GM12878 (cell line): Measurements from ENCODE around the gene ZNF140. TPM values are rescaled to one million over a fixed set of nuclear protein-coding genes. Genes with fewer than 3 reads are reported as not detected.

ENCODE experiments used
- ATAC-seq: fragments of 200-7000 bp; cut with Tn5 transposase; 3 replicates; pipeline ENCODE4 v1.9.1; 2020; ENCODE audit warnings: mild to moderate bottlenecking, moderate library complexity
- BruUV-seq: library from RNA; stranded (reverse); fragments of 400-500 nt; replicated peaks from 2 replicates; lab custom pipeline; 2021; lab: Mats Ljungman, UMichigan
- CTCF ChIA-PET: fragments of 300-600 bp; sonication (Branson Sonifier 250); formaldehyde crosslinking; extraction: SDS; loops from one replicate; lab custom pipeline; 2021; ENCODE audit warnings: inconsistent platforms; lab: Yijun Ruan, JAX
- POLR2A ChIA-PET: fragments of 350-600 bp; formaldehyde crosslinking; extraction: SDS; loops from one replicate; lab custom pipeline; 2021; ENCODE audit warnings: inconsistent platforms; lab: Charles Lee
- RAD21 ChIA-PET: fragments of 300-600 bp; sonication (Branson Sonifier 250); formaldehyde crosslinking; loops from one replicate; lab custom pipeline; 2023; ENCODE audit warnings: antibody characterized with exemption; ENCODE audit not compliant: unreplicated experiment; lab: Charles Lee
- SMC1A ChIA-PET: fragments of 300-600 bp; sonication (Branson Sonifier 250); formaldehyde crosslinking; loops from one replicate; lab custom pipeline; 2023; ENCODE audit not compliant: unreplicated experiment, uncharacterized antibody; lab: Charles Lee
- DNase-seq: peaks from one replicate; pipeline ENCODE4 v3.0.0-alpha.2; 2011; ENCODE audit warnings: low read depth, low spot score
- FAIRE-seq: peaks from 3 replicates; lab custom pipeline; 2011; peaks lifted over from hg19 to GRCh38; lab: Jason Lieb, UNC
- H2AFZ ChIP-seq: 2 replicates; pipeline ENCODE4 v1.6.0; 2011; ENCODE audit warnings: low read depth, low read length, control low read depth; ENCODE audit not compliant: control insufficient read depth
- H3K27ac ChIP-seq: 2 replicates; pipeline ENCODE4 v1.5.1; 2011; ENCODE audit warnings: control low read depth; ENCODE audit not compliant: control insufficient read depth, insufficient read depth
- H3K27me3 ChIP-seq, 2 experiments: replicated peaks in 1 of 2; 2 replicates each; pipeline versions ENCODE4 v1.6.0 to v1.6.1; 2011; ENCODE audit warnings: low read length in 1 of 2; ENCODE audit not compliant: control insufficient read depth in 2 of 2, insufficient read depth in 2 of 2
- H3K36me3 ChIP-seq, 2 experiments: 2 replicates each; pipeline ENCODE4 v1.5.1; 2011; ENCODE audit warnings: low read length in 1 of 2; ENCODE audit not compliant: control insufficient read depth in 2 of 2, insufficient read depth in 2 of 2
- H3K4me1 ChIP-seq: 2 replicates; pipeline ENCODE4 v1.6.1; 2011; ENCODE audit warnings: mild to moderate bottlenecking, low read length, moderate library complexity, mixed read lengths; ENCODE audit not compliant: control insufficient read depth, insufficient read depth
- H3K4me2 ChIP-seq: 2 replicates; pipeline ENCODE4 v1.6.0; 2011; ENCODE audit warnings: control low read depth; ENCODE audit not compliant: control insufficient read depth, insufficient read depth
- H3K4me3 ChIP-seq: fragments of 200-600 bp; sonication (generic); 2 replicates; pipeline ENCODE4 v1.5.1; 2016
- H3K79me2 ChIP-seq: 2 replicates; pipeline ENCODE4 v1.6.0; 2011; ENCODE audit warnings: low read length; ENCODE audit not compliant: control insufficient read depth, insufficient read depth
- H3K9ac ChIP-seq: 2 replicates; pipeline ENCODE4 v1.8.0; 2011; ENCODE audit warnings: low read length, control low read depth, mixed read lengths; ENCODE audit not compliant: control insufficient read depth, insufficient read depth
- H3K9me3 ChIP-seq: replicated peaks from 3 replicates; pipeline ENCODE4 v1.5.1; 2011; ENCODE audit warnings: mild to moderate bottlenecking, low read length; ENCODE audit not compliant: control insufficient read depth, insufficient read depth
- H4K20me1 ChIP-seq: 2 replicates; pipeline ENCODE4 v1.6.0; 2011; ENCODE audit not compliant: control insufficient read depth, insufficient read depth
- BMI1 ChIP-seq: fragments of 450-650 bp; IDR thresholded peaks from 2 replicates; pipeline ENCODE4 v1.6.1; 2016; ENCODE audit warnings: mild to moderate bottlenecking, moderate library complexity, borderline replicate concordance
- GATAD2B ChIP-seq: fragments of 450-650 bp; conservative IDR thresholded peaks from 2 replicates; pipeline ENCODE4 v1.6.1; 2017; ENCODE audit warnings: low read depth, mild to moderate bottlenecking, moderate library complexity
- HCFC1 ChIP-seq: fragments of 150-350 bp; IDR thresholded peaks from 2 replicates; pipeline ENCODE4 v1.6.1; 2014; ENCODE audit warnings: low read length
- IKZF2 ChIP-seq, 2 experiments: fragments of 450-650 bp; IDR thresholded peaks; 2 replicates each; pipeline ENCODE4 v1.6.1; 2017; ENCODE audit warnings: mild to moderate bottlenecking in 2 of 2, moderate library complexity in 2 of 2
- PAX8 ChIP-seq: fragments of 450-650 bp; IDR thresholded peaks from 2 replicates; pipeline ENCODE4 v1.6.1; 2017; ENCODE audit warnings: mild to moderate bottlenecking, moderate library complexity
- RAD21 ChIP-seq: IDR thresholded peaks from 2 replicates; pipeline ENCODE4 v1.6.1; 2011; ENCODE audit warnings: mild to moderate bottlenecking, low read depth, low read length, moderate library complexity; ENCODE audit not compliant: insufficient read depth
- RBBP5 ChIP-seq: fragments of 200-600 bp; sonication (generic); conservative IDR thresholded peaks from 2 replicates; pipeline ENCODE4 v1.6.1; 2016
- SIX5 ChIP-seq: IDR thresholded peaks from 2 replicates; pipeline ENCODE4 v1.6.1; 2011; ENCODE audit warnings: mild to moderate bottlenecking, low read depth, low read length, moderate library complexity; ENCODE audit not compliant: severe bottlenecking
- SMC3 ChIP-seq: IDR thresholded peaks from 2 replicates; pipeline ENCODE4 v1.6.1; 2011; ENCODE audit warnings: low read length, improper control_type of control experiment, borderline replicate concordance
- SUPT20H ChIP-seq: IDR thresholded peaks from 2 replicates; pipeline ENCODE4 v1.6.1; 2011; ENCODE audit warnings: low read depth, mild to moderate bottlenecking, low read length, moderate library complexity, borderline replicate concordance; ENCODE audit not compliant: control insufficient read depth
- TARDBP ChIP-seq: IDR thresholded peaks from 2 replicates; pipeline ENCODE4 v1.6.1; 2016; ENCODE audit warnings: borderline replicate concordance
- TCF12 ChIP-seq: IDR thresholded peaks from 2 replicates; pipeline ENCODE4 v1.6.1; 2011; ENCODE audit warnings: low read depth, mild to moderate bottlenecking, low read length
- TCF3 ChIP-seq: IDR thresholded peaks from 2 replicates; pipeline ENCODE4 v1.6.1; 2012; ENCODE audit warnings: low read depth, mild to moderate bottlenecking, low read length, borderline replicate concordance; ENCODE audit not compliant: insufficient read depth
- TCF7 ChIP-seq: IDR thresholded peaks from 2 replicates; pipeline ENCODE4 v1.6.1; 2014; ENCODE audit warnings: antibody characterized with exemption, borderline replicate concordance
- WGBS: methylation state at CpG from one replicate; pipeline ENCODE4 v1.1.6; 2016; ENCODE audit warnings: low lambda C conversion rate; ENCODE audit not compliant: insufficient replicate concordance, insufficient coverage; ENCODE audit errors: missing lambda C conversion rate; 5-methylcytosine and 5-hydroxymethylcytosine counted together
- in situ Hi-C: fragments of 300-500 bp; cut with MboI; formaldehyde crosslinking; loops from 9 replicates; pipeline ENCODE4 v1.14.3; 2018; ENCODE audit warnings: mixed read lengths
- intact Hi-C: fragments of 100-400 bp; cut with micrococcal nuclease; formaldehyde crosslinking; loops from one replicate; pipeline ENCODE4 v1.14.2; 2022; ENCODE audit not compliant: unreplicated experiment
- polyA plus RNA-seq, 11 experiments: library from polyadenylated mRNA; depleted of rRNA in 4 of 11; unstranded in 6 of 11; stranded (reverse) in 5 of 11; fragments of >200 nt; fragmentation: Nextera tagmentation in 4 of 11; fragmentation: Illumina TruSeq in 1 of 11; extraction: Ambion mirVana in 4 of 11; extraction: Trizol in 1 of 11; gene quantifications; 1 replicate in 1 of 11; 2 replicates in 10 of 11; pipeline versions ENCODE4 v1.2.1 to v1.2.3, GENCODE V29; 2011 to 2016; ENCODE audit warnings: inconsistent platforms in 2 of 11, missing spikeins in 2 of 11, low read depth in 1 of 11
- total RNA-seq, 4 experiments: library from RNA; depleted of rRNA in 3 of 4; stranded (reverse); fragments of >200 nt in 3 of 4; fragmentation: Illumina TruSeq in 1 of 4; extraction: Trizol in 1 of 4; gene quantifications; 2 replicates each; pipeline versions ENCODE4 v1.2.1 to v1.2.3, GENCODE V29; 2013 to 2021
- TF ChIP-seq, protein P1 (sequence below): fragments of 450-650 bp; formaldehyde crosslinking; IDR thresholded peaks from 2 replicates; pipeline ENCODE4 v1.4.0; 2022; ENCODE audit warnings: mild to moderate bottlenecking, moderate library complexity
- TF ChIP-seq, protein P2 (sequence below): IDR thresholded peaks from 2 replicates; pipeline ENCODE4 v1.6.1; 2011; ENCODE audit warnings: low read depth, low read length, improper control_type of control experiment, borderline replicate concordance
- TF ChIP-seq, protein P3 (sequence below), 3 experiments: IDR thresholded peaks in 2 of 3; conservative IDR thresholded peaks in 1 of 3; 2 replicates each; pipeline ENCODE4 v1.5.1; 2011; ENCODE audit warnings: low read depth in 3 of 3, low read length in 3 of 3, mild to moderate bottlenecking in 3 of 3, control low read depth in 2 of 3, moderate library complexity in 2 of 3, inconsistent platforms in 1 of 3, mixed read lengths in 1 of 3; ENCODE audit not compliant: control insufficient read depth in 2 of 3, insufficient read depth in 1 of 3; ENCODE audit errors: extremely low read depth in 1 of 3

Gene ZNF140
- total and polyA plus RNA-seq, 10 of the 15 experiments (the other 5 are each of a cell fraction or from before 2014, with no cell fraction given) = 6.8 to 21.2 (median 14.7) TPM

DNA sequence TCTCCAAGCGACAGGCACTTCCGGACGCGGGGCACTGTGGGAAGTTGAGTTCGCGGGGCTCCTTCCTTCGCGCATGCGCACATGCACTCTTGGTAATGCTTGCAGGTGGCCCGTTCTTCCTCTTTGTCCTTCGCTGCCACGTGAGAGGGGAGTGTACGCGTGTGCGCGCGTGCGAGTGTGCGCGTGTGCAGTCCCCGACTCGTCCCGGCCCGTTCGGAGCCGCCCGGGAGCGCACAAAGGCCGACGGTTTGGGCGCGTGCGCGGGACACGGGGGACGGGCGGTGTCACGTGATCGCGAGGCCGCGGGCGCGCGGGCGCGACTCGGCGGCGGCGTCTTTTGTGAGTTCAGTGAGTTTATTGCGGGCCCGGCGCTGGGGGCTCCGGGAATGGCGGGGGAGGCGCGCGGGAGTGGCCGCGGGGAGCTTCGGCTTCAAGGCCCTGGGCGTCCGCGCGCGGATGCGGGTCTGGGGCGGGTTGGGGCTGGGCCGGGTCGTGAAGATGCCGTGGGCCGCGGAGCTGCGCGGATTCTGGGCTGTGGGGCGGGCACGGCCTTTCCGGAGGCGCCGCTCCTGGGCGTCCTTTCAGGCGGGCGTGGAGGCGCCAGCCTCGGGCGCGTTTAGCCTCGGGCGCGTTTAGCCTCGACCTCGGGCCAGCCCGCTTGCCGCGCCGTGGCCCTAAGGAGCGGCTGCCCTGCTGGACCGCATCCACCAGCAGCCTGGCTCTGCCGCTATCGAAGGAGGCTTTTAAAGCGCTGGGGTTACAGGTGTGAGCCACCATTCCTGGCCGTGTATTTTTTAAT is 43.3 kb upstream of the ZNF140 start, which contains the start of gene ZNF84:
Gene ZNF84, plus strand, starts transcription at position 303 of the 799 bp plus-strand sequence. CDS start 3,959 bp downstream, outside the sequence.
- in situ Hi-C loops (no loop called here), intact Hi-C loops (loop anchor here (1.0 to 2.0 kb wide), 4 partner anchors 43 to 144 kb away; partner anchors contain the start of genes ZNF140, ZNF26, ZNF268 and ZNF605)
- ChIA-PET SMC1A (interaction anchor here (1.3 to 1.8 kb wide), 3 partner anchors 10 to 51 kb away, joined by 4 to 8 read pairs (median 6); partner anchors contain the start of gene ZNF26), CTCF (interaction anchor here (0.7 kb wide), 1 partner anchor 150 kb away, joined by 4 read pairs; the partner anchor contains the start of gene CHFR), RAD21 (interaction anchor here (1.2 kb wide), 1 partner anchor 51 kb away, joined by 4 read pairs; no protein-coding TSS in a partner anchor), POLR2A (interaction anchor here (1.1 kb wide), 1 partner anchor 73 kb away, joined by 7 read pairs; no protein-coding TSS in a partner anchor)
- peak within 1 kb of the TSS; percentile 77 for H3K4me3 ChIP-seq
- H4K20me1 ChIP-seq = no peaks in the 10 kb centered on the region
- H3K9ac ChIP-seq = peak within 1 kb of the TSS; percentile 66
- H3K4me1 ChIP-seq = no peaks in the 10 kb centered on the region
- no peaks in the 10 kb centered on the region; a peak in 2 of 4 replicates for H3K36me3 ChIP-seq
- peak within 1 kb of the TSS; percentile 79 for H3K27ac ChIP-seq
- H2AFZ ChIP-seq = peak within 1 kb of the TSS; percentile 71
- ATAC-seq (peak; percentile 98), FAIRE-seq (peak; percentile 98), DNase-seq (peak; percentile 96)
- under 1% methylated on average over 82 of the region's 103 CpGs for WGBS
- H3K27me3 ChIP-seq = no peaks in the 10 kb centered on the region
- peak within 1 kb of the TSS; percentile 68 for H3K4me2 ChIP-seq
- H3K9me3 ChIP-seq = peaks cover 39% of the 10 kb centered on the region
- peaks cover 14% of the 10 kb centered on the region for H3K79me2 ChIP-seq
- no TSS peak for BruUV-seq
- TF ChIP-seq TARDBP (0 out of 2 replicates have a peak, but pooled peaks have one; percentile 38), TCF7 (no peak), RBBP5 (0 out of 2 replicates have a peak, but pooled peaks have one; percentile 17), SIX5 (peak; percentile 87), PAX8 (no peak), IKZF2 (IDR thresholded peaks at IDR 0.05) (no peak), TCF3 (no peak), GATAD2B (peak; percentile 74), BMI1 (peak; percentile 92), HCFC1 (peak; percentile 92), RAD21 (no peak), SMC3 (no peak), TCF12 (peak; percentile 37; the same call in 1 of the 2 replicates), SUPT20H (no peak)
- TF ChIP-seq, protein P1, sequence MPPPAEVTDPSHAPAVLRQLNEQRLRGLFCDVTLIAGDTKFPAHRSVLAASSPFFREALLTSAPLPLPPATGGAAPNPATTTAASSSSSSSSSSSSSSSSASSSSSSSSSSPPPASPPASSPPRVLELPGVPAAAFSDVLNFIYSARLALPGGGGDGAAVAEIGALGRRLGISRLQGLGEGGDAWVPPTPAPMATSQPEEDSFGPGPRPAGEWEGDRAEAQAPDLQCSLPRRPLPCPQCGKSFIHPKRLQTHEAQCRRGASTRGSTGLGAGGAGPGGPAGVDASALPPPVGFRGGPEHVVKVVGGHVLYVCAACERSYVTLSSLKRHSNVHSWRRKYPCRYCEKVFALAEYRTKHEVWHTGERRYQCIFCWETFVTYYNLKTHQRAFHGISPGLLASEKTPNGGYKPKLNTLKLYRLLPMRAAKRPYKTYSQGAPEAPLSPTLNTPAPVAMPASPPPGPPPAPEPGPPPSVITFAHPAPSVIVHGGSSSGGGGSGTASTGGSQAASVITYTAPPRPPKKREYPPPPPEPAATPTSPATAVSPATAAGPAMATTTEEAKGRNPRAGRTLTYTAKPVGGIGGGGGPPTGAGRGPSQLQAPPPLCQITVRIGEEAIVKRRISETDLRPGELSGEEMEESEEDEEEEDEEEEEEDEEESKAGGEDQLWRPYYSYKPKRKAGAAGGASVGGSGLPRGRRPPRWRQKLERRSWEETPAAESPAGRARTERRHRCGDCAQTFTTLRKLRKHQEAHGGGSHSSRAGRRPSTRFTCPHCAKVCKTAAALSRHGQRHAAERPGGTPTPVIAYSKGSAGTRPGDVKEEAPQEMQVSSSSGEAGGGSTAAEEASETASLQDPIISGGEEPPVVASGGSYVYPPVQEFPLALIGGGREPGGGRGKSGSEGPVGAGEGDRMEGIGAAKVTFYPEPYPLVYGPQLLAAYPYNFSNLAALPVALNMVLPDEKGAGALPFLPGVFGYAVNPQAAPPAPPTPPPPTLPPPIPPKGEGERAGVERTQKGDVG (CRISPR knock-in tag) = peak; percentile 90
- TF ChIP-seq, protein P2, sequence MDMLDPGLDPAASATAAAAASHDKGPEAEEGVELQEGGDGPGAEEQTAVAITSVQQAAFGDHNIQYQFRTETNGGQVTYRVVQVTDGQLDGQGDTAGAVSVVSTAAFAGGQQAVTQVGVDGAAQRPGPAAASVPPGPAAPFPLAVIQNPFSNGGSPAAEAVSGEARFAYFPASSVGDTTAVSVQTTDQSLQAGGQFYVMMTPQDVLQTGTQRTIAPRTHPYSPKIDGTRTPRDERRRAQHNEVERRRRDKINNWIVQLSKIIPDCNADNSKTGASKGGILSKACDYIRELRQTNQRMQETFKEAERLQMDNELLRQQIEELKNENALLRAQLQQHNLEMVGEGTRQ = peak; percentile 66
- TF ChIP-seq, protein P3, sequence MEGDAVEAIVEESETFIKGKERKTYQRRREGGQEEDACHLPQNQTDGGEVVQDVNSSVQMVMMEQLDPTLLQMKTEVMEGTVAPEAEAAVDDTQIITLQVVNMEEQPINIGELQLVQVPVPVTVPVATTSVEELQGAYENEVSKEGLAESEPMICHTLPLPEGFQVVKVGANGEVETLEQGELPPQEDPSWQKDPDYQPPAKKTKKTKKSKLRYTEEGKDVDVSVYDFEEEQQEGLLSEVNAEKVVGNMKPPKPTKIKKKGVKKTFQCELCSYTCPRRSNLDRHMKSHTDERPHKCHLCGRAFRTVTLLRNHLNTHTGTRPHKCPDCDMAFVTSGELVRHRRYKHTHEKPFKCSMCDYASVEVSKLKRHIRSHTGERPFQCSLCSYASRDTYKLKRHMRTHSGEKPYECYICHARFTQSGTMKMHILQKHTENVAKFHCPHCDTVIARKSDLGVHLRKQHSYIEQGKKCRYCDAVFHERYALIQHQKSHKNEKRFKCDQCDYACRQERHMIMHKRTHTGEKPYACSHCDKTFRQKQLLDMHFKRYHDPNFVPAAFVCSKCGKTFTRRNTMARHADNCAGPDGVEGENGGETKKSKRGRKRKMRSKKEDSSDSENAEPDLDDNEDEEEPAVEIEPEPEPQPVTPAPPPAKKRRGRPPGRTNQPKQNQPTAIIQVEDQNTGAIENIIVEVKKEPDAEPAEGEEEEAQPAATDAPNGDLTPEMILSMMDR (IDR thresholded peaks at IDR 0.05 in 2 of 3, conservative IDR thresholded peaks at IDR 0.05 in 1 of 3; ENCODE audit: control insufficient read depth in 2 of 3, extremely low read depth in 1 of 3, insufficient read depth in 1 of 3, low read depth in 3 of 3, low read length in 3 of 3) = no peak
